Measurements from ENCODE around the gene CHPT1. TPM values are rescaled to one million over a fixed set of nuclear protein-coding genes. Genes with fewer than 3 reads are reported as not detected.
A peak's percentile ranks its signal among the peaks of the same experiment; 100 is the strongest.

Gene CHPT1
- total RNA-seq, 2 donors from 2014 or later, result 62.0 to 74.2 TPM

- intact Hi-C loops (cut with DNase I), result no loop called here
- no peak for ATAC-seq
- no peak overlapping the region for H3K4me3 ChIP-seq
- 71 to 100% methylated on average over 1 of the region's 1 CpG for WGBS, 2 donors
- peaks cover 0 to 2% of the 10 kb centered on the region in 2 donors for H3K36me3 ChIP-seq (replicated peaks in 1 of 2; ENCODE audit: insufficient read depth in 1 of 2, low read depth in 2 of 2)
- no peak overlapping the region for H3K27ac ChIP-seq
- H3K4me1 ChIP-seq, result peaks cover 24% of the 10 kb centered on the region
- DNase-seq, result no peak
- no peaks in the 10 kb centered on the region for H3K9me3 ChIP-seq
- TF ChIP-seq CTCF (IDR thresholded peaks at IDR 0.05) (no peak), POLR2A (IDR thresholded peaks at IDR 0.05) (no peak)
- no peaks in the 10 kb centered on the region for H3K27me3 ChIP-seq
Measured at GRCh38 chr12:101747697-101748096, 50.3 kb downstream of the CHPT1 start.

GRCh38 chr12:101748907-101749306, 51.5 kb downstream of the CHPT1 start:
- DNase-seq (no peak), ATAC-seq (no peak)
- Histone ChIP-seq H3K27ac (no peak overlapping the region), H3K36me3 (replicated peaks in 1 of 2; ENCODE audit: insufficient read depth in 1 of 2, low read depth in 2 of 2) (peaks cover 0 to 2% of the 10 kb centered on the region in 2 donors), H3K4me3 (no peak overlapping the region), H3K27me3 (no peaks in the 10 kb centered on the region), H3K4me1 (peaks cover 24% of the 10 kb centered on the region), H3K9me3 (no peaks in the 10 kb centered on the region)
- intact Hi-C loops (cut with DNase I), result no loop called here
- 93 to 96% methylated on average over 1 of the region's 1 CpG for WGBS, 2 donors
- no peak for TF ChIP-seq POLR2A (IDR thresholded peaks at IDR 0.05)
- no peak for TF ChIP-seq CTCF (IDR thresholded peaks at IDR 0.05)

GRCh38 chr12:101749657-101750056, 52.2 kb downstream of the CHPT1 start:
- no peaks in the 10 kb centered on the region for H3K9me3 ChIP-seq
- DNase-seq, result no peak
- H3K4me1 ChIP-seq, result peaks cover 24% of the 10 kb centered on the region
- peaks cover 0 to 2% of the 10 kb centered on the region in 2 donors for H3K36me3 ChIP-seq (replicated peaks in 1 of 2; ENCODE audit: insufficient read depth in 1 of 2, low read depth in 2 of 2)
- H3K27me3 ChIP-seq, result no peaks in the 10 kb centered on the region
- ATAC-seq, result no peak
- no peak overlapping the region for H3K27ac ChIP-seq
- TF ChIP-seq POLR2A (IDR thresholded peaks at IDR 0.05) (no peak), CTCF (IDR thresholded peaks at IDR 0.05) (no peak)
- intact Hi-C loops (cut with DNase I), result loop anchor here (10.0 kb wide), 1 partner anchor 185 kb away; no protein-coding TSS in a partner anchor
- 69 to 76% methylated on average over 4 of the region's 4 CpGs for WGBS, 2 donors
- no peak overlapping the region for H3K4me3 ChIP-seq

- ATAC-seq (no peak), DNase-seq (no peak)
- WGBS, 2 donors, result 98% methylated on average over 4 of the region's 4 CpGs
- Histone ChIP-seq H3K27ac (no peak overlapping the region), H3K9me3 (no peaks in the 10 kb centered on the region), H3K4me1 (peaks cover 24% of the 10 kb centered on the region), H3K36me3 (replicated peaks in 1 of 2; ENCODE audit: insufficient read depth in 1 of 2, low read depth in 2 of 2) (peaks cover 0 to 2% of the 10 kb centered on the region in 2 donors), H3K27me3 (no peaks in the 10 kb centered on the region), H3K4me3 (no peak overlapping the region)
- intact Hi-C loops (cut with DNase I), result loop anchor here (10.0 kb wide), 1 partner anchor 185 kb away; no protein-coding TSS in a partner anchor
- no peak for TF ChIP-seq CTCF (IDR thresholded peaks at IDR 0.05)
- no peak for TF ChIP-seq POLR2A (IDR thresholded peaks at IDR 0.05)
Measured at GRCh38 chr12:101750152-101750551, 52.7 kb downstream of the CHPT1 start.

- H3K4me3 ChIP-seq, result no peak overlapping the region
Measured at GRCh38 chr12:101759396-101760047, 62.1 kb downstream of the CHPT1 start.

More at GRCh38 chr12:101759396-101760047, 62.1 kb downstream of the CHPT1 start:
- H3K27me3 ChIP-seq, result no peaks in the 10 kb centered on the region
- WGBS, 2 donors, result 53 to 59% methylated on average over 5 of the region's 5 CpGs
- H3K27ac ChIP-seq, result no peak overlapping the region
- no peaks in the 10 kb centered on the region for H3K9me3 ChIP-seq
- intact Hi-C loops (cut with DNase I), result loop anchor here (10.0 kb wide), 1 partner anchor 195 kb away; no protein-coding TSS in a partner anchor
- peak in 1 of 4 donors; percentile 17 for DNase-seq
- peak; percentile 74 for ATAC-seq
- no peaks in the 10 kb centered on the region for H3K4me1 ChIP-seq
- TF ChIP-seq CTCF (IDR thresholded peaks at IDR 0.05) (peak; percentile 66 to 88 (median 82)), POLR2A (IDR thresholded peaks at IDR 0.05) (no peak)
- peaks cover 0 to 1% of the 10 kb centered on the region in 2 donors for H3K36me3 ChIP-seq (replicated peaks in 1 of 2; ENCODE audit: insufficient read depth in 1 of 2, low read depth in 2 of 2)
